ENCODE data around the gene ZNF669.

ZNF669 gene

GRCh38 chr1:247111259-247111699 lies 7.1 kb upstream of the ZNF669 start:
- Histone ChIP-seq H3K9ac (ENCODE audit: low read length) (peak overlapping the region; percentile 72), H3K27me3 (ENCODE audit: control insufficient read depth, insufficient read depth, low read length) (peaks cover 54% of the 10 kb centered on the region), H3K4me3 (ENCODE audit: low read depth, low read length) (peak overlapping the region; percentile 95), H3K27ac (ENCODE audit: low read depth, low read length) (no peak overlapping the region), H3K36me3 (ENCODE audit: control insufficient read depth, insufficient read depth, low read length) (no peaks in the 10 kb centered on the region), H3K4me1 (ENCODE audit: control insufficient read depth, insufficient read depth, low read length) (peaks cover 3% of the 10 kb centered on the region; the same call in 1 of the 2 replicates), H3K9me3 (ENCODE audit: control insufficient read depth, insufficient read depth, low read depth, low read length) (no peaks in the 10 kb centered on the region)

GRCh38 chr1:247110627-247111258 lies 6.6 kb upstream of the ZNF669 start:
- H3K9me3 ChIP-seq (ENCODE audit: control insufficient read depth, insufficient read depth, low read depth, low read length): no peaks in the 10 kb centered on the region
- no peak overlapping the region for H3K27ac ChIP-seq (ENCODE audit: low read depth, low read length)
- H3K4me1 ChIP-seq (ENCODE audit: control insufficient read depth, insufficient read depth, low read length): peaks cover 9% of the 10 kb centered on the region
- no peaks in the 10 kb centered on the region for H3K36me3 ChIP-seq (ENCODE audit: control insufficient read depth, insufficient read depth, low read length)
- peak overlapping the region; percentile 95 for H3K4me3 ChIP-seq (ENCODE audit: low read depth, low read length)
- peaks cover 54% of the 10 kb centered on the region for H3K27me3 ChIP-seq (ENCODE audit: control insufficient read depth, insufficient read depth, low read length)
- H3K9ac ChIP-seq (ENCODE audit: low read length): peak overlapping the region; percentile 72

GRCh38 chr1:247107694-247108093 lies 3.5 kb upstream of the ZNF669 start:
- H3K9ac ChIP-seq (ENCODE audit: low read length): no peak overlapping the region
- peaks cover 4% of the 10 kb centered on the region; the same call in 1 of the 2 replicates for H3K9me3 ChIP-seq (ENCODE audit: control insufficient read depth, insufficient read depth, low read depth, low read length)
- H3K36me3 ChIP-seq (ENCODE audit: control insufficient read depth, insufficient read depth, low read length): 0 out of 2 replicates have a peak, but pooled peaks cover 3% of the 10 kb centered on the region
- H3K4me3 ChIP-seq (ENCODE audit: low read depth, low read length): no peak overlapping the region
- peaks cover 18% of the 10 kb centered on the region for H3K4me1 ChIP-seq (ENCODE audit: control insufficient read depth, insufficient read depth, low read length)
- peaks cover 43% of the 10 kb centered on the region for H3K27me3 ChIP-seq (ENCODE audit: control insufficient read depth, insufficient read depth, low read length)
- H3K27ac ChIP-seq (ENCODE audit: low read depth, low read length): no peak overlapping the region

GRCh38 chr1:247105966-247106365 lies 1.8 kb upstream of the ZNF669 start:
- H3K27me3 ChIP-seq (ENCODE audit: control insufficient read depth, insufficient read depth, low read length): peaks cover 25% of the 10 kb centered on the region
- no peak overlapping the region for H3K4me3 ChIP-seq (ENCODE audit: low read depth, low read length)

GRCh38 chr1:247104965-247105364 lies 809 bp upstream of the ZNF669 start:
- peaks cover 18% of the 10 kb centered on the region; the same call in 1 of the 2 replicates for H3K9me3 ChIP-seq (ENCODE audit: control insufficient read depth, insufficient read depth, low read depth, low read length)
- peaks cover 15% of the 10 kb centered on the region; the same call in 1 of the 2 replicates for H3K4me1 ChIP-seq (ENCODE audit: control insufficient read depth, insufficient read depth, low read length)
- H3K27me3 ChIP-seq (ENCODE audit: control insufficient read depth, insufficient read depth, low read length): peaks cover 17% of the 10 kb centered on the region
- peak overlapping the region; percentile 87 for H3K4me3 ChIP-seq (ENCODE audit: low read depth, low read length)
- no peak overlapping the region for H3K9ac ChIP-seq (ENCODE audit: low read length)
- peaks cover 28% of the 10 kb centered on the region for H3K36me3 ChIP-seq (ENCODE audit: control insufficient read depth, insufficient read depth, low read length)
- H3K27ac ChIP-seq (ENCODE audit: low read depth, low read length): peak overlapping the region; percentile 11; the same call in 1 of the 2 replicates

More at GRCh38 chr1:247105966-247106365, 1.8 kb upstream of the ZNF669 start:
- no peak overlapping the region for H3K27ac ChIP-seq (ENCODE audit: low read depth, low read length)
- H3K36me3 ChIP-seq (ENCODE audit: control insufficient read depth, insufficient read depth, low read length): peaks cover 19% of the 10 kb centered on the region
- H3K9ac ChIP-seq (ENCODE audit: low read length): no peak overlapping the region
- H3K9me3 ChIP-seq (ENCODE audit: control insufficient read depth, insufficient read depth, low read depth, low read length): peaks cover 13% of the 10 kb centered on the region; the same call in 1 of the 2 replicates
- peaks cover 15% of the 10 kb centered on the region; the same call in 1 of the 2 replicates for H3K4me1 ChIP-seq (ENCODE audit: control insufficient read depth, insufficient read depth, low read length)

- peaks cover 1% of the 10 kb centered on the region; the same call in 1 of the 2 replicates for H3K27me3 ChIP-seq (ENCODE audit: control insufficient read depth, insufficient read depth, low read length)
- peak overlapping the region; percentile 87; the same call in 1 of the 2 replicates for H3K4me3 ChIP-seq (ENCODE audit: low read depth, low read length)
- peaks cover 18% of the 10 kb centered on the region; the same call in 1 of the 2 replicates for H3K9me3 ChIP-seq (ENCODE audit: control insufficient read depth, insufficient read depth, low read depth, low read length)
- H3K4me1 ChIP-seq (ENCODE audit: control insufficient read depth, insufficient read depth, low read length): peaks cover 15% of the 10 kb centered on the region; the same call in 1 of the 2 replicates
- H3K36me3 ChIP-seq (ENCODE audit: control insufficient read depth, insufficient read depth, low read length): peaks cover 46% of the 10 kb centered on the region
- H3K9ac ChIP-seq (ENCODE audit: low read length): no peak overlapping the region
- no peak overlapping the region for H3K27ac ChIP-seq (ENCODE audit: low read depth, low read length)
Measured at GRCh38 chr1:247102381-247102780, 1.8 kb downstream of the ZNF669 start.

GRCh38 chr1:247100676-247101279 lies 3.4 kb downstream of the ZNF669 start:
- no peaks in the 10 kb centered on the region for H3K27me3 ChIP-seq (ENCODE audit: control insufficient read depth, insufficient read depth, low read length)
- peaks cover 10% of the 10 kb centered on the region; the same call in 1 of the 2 replicates for H3K4me1 ChIP-seq (ENCODE audit: control insufficient read depth, insufficient read depth, low read length)
- no peak overlapping the region for H3K4me3 ChIP-seq (ENCODE audit: low read depth, low read length)
- H3K27ac ChIP-seq (ENCODE audit: low read depth, low read length): no peak overlapping the region
- peaks cover 51% of the 10 kb centered on the region for H3K36me3 ChIP-seq (ENCODE audit: control insufficient read depth, insufficient read depth, low read length)
- peaks cover 18% of the 10 kb centered on the region; the same call in 1 of the 2 replicates for H3K9me3 ChIP-seq (ENCODE audit: control insufficient read depth, insufficient read depth, low read depth, low read length)
- H3K9ac ChIP-seq (ENCODE audit: low read length): no peak overlapping the region

GRCh38 chr1:247096958-247097357 lies 7.2 kb downstream of the ZNF669 start:
- no peak overlapping the region for H3K27ac ChIP-seq (ENCODE audit: low read depth, low read length)
- no peak overlapping the region for H3K9ac ChIP-seq (ENCODE audit: low read length)
- peaks cover 8% of the 10 kb centered on the region; the same call in 1 of the 2 replicates for H3K9me3 ChIP-seq (ENCODE audit: control insufficient read depth, insufficient read depth, low read depth, low read length)
- H3K4me1 ChIP-seq (ENCODE audit: control insufficient read depth, insufficient read depth, low read length): no peaks in the 10 kb centered on the region
- peaks cover 42% of the 10 kb centered on the region for H3K36me3 ChIP-seq (ENCODE audit: control insufficient read depth, insufficient read depth, low read length)
- H3K27me3 ChIP-seq (ENCODE audit: control insufficient read depth, insufficient read depth, low read length): no peaks in the 10 kb centered on the region
- no peak overlapping the region for H3K4me3 ChIP-seq (ENCODE audit: low read depth, low read length)

- Histone ChIP-seq H3K27ac (ENCODE audit: low read depth, low read length) (no peak overlapping the region), H3K36me3 (ENCODE audit: control insufficient read depth, insufficient read depth, low read length) (peaks cover 38% of the 10 kb centered on the region), H3K27me3 (ENCODE audit: control insufficient read depth, insufficient read depth, low read length) (no peaks in the 10 kb centered on the region), H3K9ac (ENCODE audit: low read length) (no peak overlapping the region), H3K4me1 (ENCODE audit: control insufficient read depth, insufficient read depth, low read length) (no peaks in the 10 kb centered on the region), H3K9me3 (ENCODE audit: control insufficient read depth, insufficient read depth, low read depth, low read length) (peaks cover 7% of the 10 kb centered on the region; the same call in 1 of the 2 replicates), H3K4me3 (ENCODE audit: low read depth, low read length) (no peak overlapping the region)
Measured at GRCh38 chr1:247096544-247096943, 7.6 kb downstream of the ZNF669 start.

GRCh38 chr1:247096112-247096511 lies 8.0 kb downstream of the ZNF669 start:
- Histone ChIP-seq H3K9me3 (ENCODE audit: control insufficient read depth, insufficient read depth, low read depth, low read length) (peaks cover 6% of the 10 kb centered on the region; the same call in 1 of the 2 replicates), H3K4me1 (ENCODE audit: control insufficient read depth, insufficient read depth, low read length) (no peaks in the 10 kb centered on the region), H3K27me3 (ENCODE audit: control insufficient read depth, insufficient read depth, low read length) (no peaks in the 10 kb centered on the region), H3K9ac (ENCODE audit: low read length) (no peak overlapping the region), H3K36me3 (ENCODE audit: control insufficient read depth, insufficient read depth, low read length) (peaks cover 34% of the 10 kb centered on the region), H3K27ac (ENCODE audit: low read depth, low read length) (no peak overlapping the region), H3K4me3 (ENCODE audit: low read depth, low read length) (no peak overlapping the region)

GRCh38 chr1:247090455-247090854 lies 13.7 kb downstream of the ZNF669 start:
- H3K9ac ChIP-seq (ENCODE audit: low read length): no peak overlapping the region
- H3K27ac ChIP-seq (ENCODE audit: low read depth, low read length): no peak overlapping the region
- no peaks in the 10 kb centered on the region for H3K36me3 ChIP-seq (ENCODE audit: control insufficient read depth, insufficient read depth, low read length)

More at GRCh38 chr1:247090455-247090854, 13.7 kb downstream of the ZNF669 start:
- Histone ChIP-seq H3K4me3 (ENCODE audit: low read depth, low read length) (no peak overlapping the region), H3K4me1 (ENCODE audit: control insufficient read depth, insufficient read depth, low read length) (peaks cover 11% of the 10 kb centered on the region), H3K9me3 (ENCODE audit: control insufficient read depth, insufficient read depth, low read depth, low read length) (no peaks in the 10 kb centered on the region), H3K27me3 (ENCODE audit: control insufficient read depth, insufficient read depth, low read length) (no peaks in the 10 kb centered on the region)

Data from HUES6 (cell line).